HepG2 (cell line): ENCODE data around the gene ZMYND19. TPM values are rescaled to one million over a fixed set of nuclear protein-coding genes. Genes with fewer than 3 reads are reported as not detected.

Source experiments
- ATAC-seq: fragments of 200-7000 bp; cut with Tn5 transposase; 3 replicates; pipeline ENCODE4 v1.9.1; 2020; ENCODE audit warnings: mild to moderate bottlenecking, moderate library complexity
- BruUV-seq: library from RNA; stranded (reverse); fragments of 400-500 nt; replicated peaks from 2 replicates; lab custom pipeline; 2021; lab: Mats Ljungman, UMichigan
- CTCF ChIA-PET: fragments of 300-600 bp; formaldehyde crosslinking; extraction: SDS; loops from one replicate; lab custom pipeline; 2021; ENCODE audit warnings: low total read pairs, inconsistent platforms, low intra/inter-chr PET ratio; lab: Yijun Ruan, JAX
- POLR2A ChIA-PET: fragments of 350-600 bp; sonication (Branson Sonifier 250); formaldehyde crosslinking; loops from one replicate; lab custom pipeline; 2020; ENCODE audit warnings: antibody characterized with exemption, inconsistent platforms; lab: Yijun Ruan, JAX
- DNase-seq: peaks from one replicate; pipeline ENCODE4 v3.0.0-alpha.2; 2015; ENCODE audit warnings: low spot score
- FAIRE-seq: peaks from 3 replicates; lab custom pipeline; 2011; peaks lifted over from hg19 to GRCh38; lab: Jason Lieb, UNC
- H2AFZ ChIP-seq: one replicate; pipeline ENCODE4 v1.6.1; 2011; ENCODE audit warnings: low read length, inconsistent platforms
- H3K27ac ChIP-seq: fragments of 300-600 bp; 3 replicates; pipeline ENCODE4 v1.8.0; 2011; ENCODE audit warnings: mixed run types, mild to moderate bottlenecking, mixed read lengths, low read length, inconsistent platforms; ENCODE audit not compliant: insufficient read depth; ENCODE audit errors: extremely low read length
- H3K27me3 ChIP-seq, 2 experiments: fragments of 200-600 bp in 1 of 2; 2 replicates in 1 of 2; 3 replicates in 1 of 2; pipeline versions ENCODE4 v1.6.0 to v1.8.0; 2011; ENCODE audit warnings: low read length in 2 of 2, mild to moderate bottlenecking in 2 of 2, moderate library complexity in 2 of 2, inconsistent platforms in 1 of 2; ENCODE audit not compliant: insufficient read depth in 2 of 2, control insufficient read depth in 1 of 2
- H3K36me3 ChIP-seq, 2 experiments: fragments of 200-600 bp in 1 of 2; replicated peaks in 1 of 2; 2 replicates in 1 of 2; 3 replicates in 1 of 2; pipeline versions ENCODE4 v1.5.1 to v1.8.0; 2011; ENCODE audit warnings: low read length in 2 of 2, inconsistent platforms in 1 of 2; ENCODE audit not compliant: insufficient read depth in 2 of 2, control insufficient read depth in 1 of 2
- H3K4me1 ChIP-seq: 2 replicates; pipeline ENCODE4 v1.5.1; 2012; ENCODE audit warnings: low read length, inconsistent platforms; ENCODE audit not compliant: insufficient read depth
- H3K4me2 ChIP-seq: 2 replicates; pipeline ENCODE4 v1.6.0; 2011; ENCODE audit warnings: low read depth, low read length, inconsistent platforms
- H3K4me3 ChIP-seq, 3 experiments: fragments of 200-600 bp in 1 of 3; sonication (generic), shearing (Covaris generic) in 1 of 3; replicated peaks in 1 of 3; 2 replicates each; pipeline ENCODE4 v1.5.1; 2011 to 2016; ENCODE audit warnings: low read length in 3 of 3, inconsistent platforms in 2 of 3, low read depth in 2 of 3, mild to moderate bottlenecking in 2 of 3, control low read depth in 1 of 3, mixed read lengths in 1 of 3; ENCODE audit not compliant: insufficient read depth in 1 of 3
- H3K79me2 ChIP-seq: one replicate; pipeline ENCODE4 v1.6.1; 2011; ENCODE audit warnings: low read length, inconsistent platforms; ENCODE audit not compliant: insufficient read depth
- H3K9ac ChIP-seq: 2 replicates; pipeline ENCODE4 v1.6.0; 2011; ENCODE audit warnings: mild to moderate bottlenecking, low read depth, low read length, inconsistent platforms; ENCODE audit not compliant: insufficient read depth
- H3K9me3 ChIP-seq: 2 replicates; pipeline ENCODE4 v1.5.1; 2012; ENCODE audit warnings: mild to moderate bottlenecking, low read length
- H4K20me1 ChIP-seq: 2 replicates; pipeline ENCODE4 v1.6.0; 2011; ENCODE audit warnings: inconsistent platforms, mild to moderate bottlenecking, low read length, moderate library complexity; ENCODE audit not compliant: insufficient read depth
- CTCF ChIP-seq: sonication (generic); formaldehyde crosslinking; IDR thresholded peaks from 2 replicates; pipeline ENCODE4 v1.5.0; 2020; ENCODE audit warnings: mild to moderate bottlenecking, missing genetic modification reagents, moderate library complexity
- HDAC1 ChIP-seq: sonication (generic); formaldehyde crosslinking; IDR thresholded peaks from 2 replicates; pipeline ENCODE4 v1.5.1; 2020; ENCODE audit warnings: mild to moderate bottlenecking, missing genetic modification reagents
- HMGA1 ChIP-seq: sonication (generic); formaldehyde crosslinking; conservative IDR thresholded peaks from 2 replicates; pipeline ENCODE4 v1.4.0; 2020; ENCODE audit warnings: missing genetic modification reagents
- KMT2A ChIP-seq: sonication (generic); formaldehyde crosslinking; IDR thresholded peaks from 2 replicates; pipeline ENCODE4 v1.4.0; 2020; ENCODE audit warnings: missing genetic modification reagents
- PHF20 ChIP-seq: sonication (generic); formaldehyde crosslinking; IDR thresholded peaks from 2 replicates; pipeline ENCODE4 v1.5.0; 2020; ENCODE audit warnings: mild to moderate bottlenecking, missing genetic modification reagents
- RARA ChIP-seq: IDR thresholded peaks from 2 replicates; pipeline ENCODE4 v1.6.1; 2016; ENCODE audit warnings: missing genetic modification reagents, missing compliant biosample characterization
- ZBTB2 ChIP-seq: sonication (generic); formaldehyde crosslinking; IDR thresholded peaks from 2 replicates; pipeline ENCODE4 v1.8.0; 2022; ENCODE audit warnings: low read depth, missing genetic modification reagents
- ZEB1 ChIP-seq: IDR thresholded peaks from 2 replicates; pipeline ENCODE4 v1.6.1; 2012; ENCODE audit warnings: mild to moderate bottlenecking, low read depth, inconsistent platforms; ENCODE audit not compliant: insufficient replicate concordance
- WGBS: methylation state at CpG from one replicate; pipeline ENCODE4 v1.1.6; 2017; ENCODE audit warnings: low lambda C conversion rate; 5-methylcytosine and 5-hydroxymethylcytosine counted together
- in situ Hi-C: cut with HindIII; loops from 2 replicates; pipeline ENCODE4 v1.10.0; 2017; ENCODE audit warnings: low pct_unique_long_range_greater_than_20kb; ENCODE audit not compliant: extremely low pct_ligation_motif_present
- intact Hi-C: fragments of 100-400 bp; cut with micrococcal nuclease; formaldehyde crosslinking; loops from one replicate; pipeline ENCODE4 v1.10.0; 2022; ENCODE audit not compliant: unreplicated experiment
- polyA plus RNA-seq, 8 experiments: library from polyadenylated mRNA; depleted of rRNA in 3 of 8; stranded (reverse) in 7 of 8; unstranded in 1 of 8; fragments of >200 nt; fragmentation: Illumina TruSeq in 4 of 8; extraction: Trizol in 4 of 8; gene quantifications; 2 replicates each; pipeline versions ENCODE4 v1.2.1 to v1.2.3, GENCODE V29; 2011 to 2016; ENCODE audit warnings: low read depth in 4 of 8, missing spikeins in 1 of 8, mixed read lengths in 1 of 8; ENCODE audit not compliant: insufficient read depth in 1 of 8
- total RNA-seq, 5 experiments: library from RNA; depleted of rRNA; stranded (reverse); fragments of >200 nt; fragmentation: Illumina TruSeq; extraction: Trizol; gene quantifications; 2 replicates each; pipeline ENCODE4 v1.2.3, GENCODE V29; 2016; ENCODE audit warnings: low read depth in 1 of 5

The ZMYND19 gene
- total and polyA plus RNA-seq, 2 of the 13 experiments (the other 11 are each of a cell fraction or from before 2014, with no cell fraction given), result 21.3 to 38.7 TPM

- TF ChIP-seq ZEB1 (no peak), HMGA1 (CRISPR knock-in tag) (no peak), KMT2A (peak; percentile 92), HDAC1 (CRISPR knock-in tag) (peak; percentile 87), RARA (CRISPR knock-in tag) (no peak), ZBTB2 (CRISPR knock-in tag) (peak; percentile 95)
These were observed 11.6 kb downstream of the ZMYND19 start, which contains the start of gene DPH7 (continued) for GRCh38 chr9:137578518-137579258.

- 93% methylated on average over 6 of the region's 12 CpGs for WGBS
- POLR2A ChIA-PET, result interaction anchor here (0.8 kb wide), 1 partner anchor 16 kb away, joined by 4 read pairs; no protein-coding TSS in a partner anchor
- intact Hi-C loops, result no loop called here
- Histone ChIP-seq H3K27ac (no peak overlapping the region), H3K9me3 (no peaks in the 10 kb centered on the region), H3K4me1 (peaks cover 30% of the 10 kb centered on the region), H3K36me3 (peaks cover 12 to 39% of the 10 kb centered on the region in 2 experiments; a peak in 4 of 5 replicates), H3K79me2 (peaks cover 24% of the 10 kb centered on the region), H3K27me3 (no peaks in the 10 kb centered on the region), H4K20me1 (no peaks in the 10 kb centered on the region; the same call in 1 of the 2 replicates), H3K4me2 (0 out of 2 replicates have a peak overlapping the region, but pooled peaks have one; percentile 18), H3K4me3 (no peak overlapping the region), H3K9ac (no peak overlapping the region), H2AFZ (no peak overlapping the region)
- in situ Hi-C loops, result no loop called here
- DNase-seq, result no peak
- FAIRE-seq, result no peak
- TF ChIP-seq PHF20 (CRISPR knock-in tag) (no peak), CTCF (CRISPR knock-in tag) (0 out of 2 replicates have a peak, but pooled peaks have one; percentile 9)
- no TSS peak for BruUV-seq
- CTCF ChIA-PET, result no interaction called here
- no peak for ATAC-seq
These were observed 14.4 kb downstream of the ZMYND19 start for GRCh38 chr9:137575716-137576411.
